HEK293T (cell line): Measurements from ENCODE around the gene MPO.

Experiments
- ARNT ChIP-seq: fragments of 450-650 bp; IDR thresholded peaks from 2 replicates; pipeline ENCODE4 v1.6.1; 2017; ENCODE audit warnings: mild to moderate bottlenecking
- FOXA1 ChIP-seq: fragments of 450-650 bp; IDR thresholded peaks from 2 replicates; pipeline ENCODE4 v1.6.1; 2016; ENCODE audit warnings: mild to moderate bottlenecking
- FOXK2 ChIP-seq: fragments of 450-650 bp; IDR thresholded peaks from 2 replicates; pipeline ENCODE4 v1.6.1; 2016; ENCODE audit warnings: mild to moderate bottlenecking
- FOXM1 ChIP-seq: fragments of 450-650 bp; IDR thresholded peaks from 2 replicates; pipeline ENCODE4 v1.6.1; 2017; ENCODE audit warnings: mild to moderate bottlenecking, borderline replicate concordance
- HDGF ChIP-seq: fragments of 450-650 bp; IDR thresholded peaks from 2 replicates; pipeline ENCODE4 v1.6.1; 2017; ENCODE audit warnings: antibody characterized with exemption, borderline replicate concordance
- SP1 ChIP-seq: fragments of 450-650 bp; IDR thresholded peaks from 2 replicates; pipeline ENCODE4 v1.6.1; 2017
- TARDBP ChIP-seq: fragments of 450-650 bp; IDR thresholded peaks from 2 replicates; pipeline ENCODE4 v1.6.1; 2016

GRCh38 chr17:58323366-58324055 lies 42.8 kb upstream of the MPO start:
- no peak for TF ChIP-seq SP1
- no peak for TF ChIP-seq TARDBP
- no peak for TF ChIP-seq FOXA1
- no peak for TF ChIP-seq ARNT
- TF ChIP-seq HDGF = no peak
- no peak for TF ChIP-seq FOXM1
- TF ChIP-seq FOXK2 = no peak
